KOPT-K1 (cell line): ENCODE results near the gene KCND2.
"Not testable (repeated sequence)": the region's sequence is repeated elsewhere in the genome, so short reads cannot be mapped to it uniquely, and the experiment has no call there.

Experiments used
- H3K27ac ChIP-seq: fragments of 200-600 bp; sonication (generic); 2 replicates; pipeline ENCODE4 v1.5.1; 2016; ENCODE audit warnings: antibody characterized with exemption, mild to moderate bottlenecking, low read depth, low read length; ENCODE audit not compliant: poor library complexity, severe bottlenecking
- H3K36me3 ChIP-seq: fragments of 200-600 bp; sonication (generic); 2 replicates; pipeline ENCODE4 v1.5.1; 2017; ENCODE audit warnings: antibody characterized with exemption, mild to moderate bottlenecking, low read length, moderate library complexity; ENCODE audit not compliant: insufficient read depth
- H3K9me3 ChIP-seq: fragments of 200-600 bp; sonication (generic); 2 replicates; pipeline ENCODE4 v1.5.1; 2017; ENCODE audit warnings: antibody characterized with exemption, low read length, mild to moderate bottlenecking; ENCODE audit not compliant: insufficient read depth, poor library complexity, severe bottlenecking

Gene KCND2

GRCh38 chr7:120538335-120538734, 265.4 kb downstream of the KCND2 start:
- H3K36me3 ChIP-seq: no peaks in the 10 kb centered on the region
- H3K9me3 ChIP-seq: no peaks in the 10 kb centered on the region
- H3K27ac ChIP-seq: no peak overlapping the region

GRCh38 chr7:120539321-120539720, 266.3 kb downstream of the KCND2 start:
- Histone ChIP-seq H3K9me3 (no peaks in the 10 kb centered on the region), H3K27ac (no peak overlapping the region), H3K36me3 (no peaks in the 10 kb centered on the region)

GRCh38 chr7:120547605-120548004, 274.6 kb downstream of the KCND2 start:
- Histone ChIP-seq H3K36me3 (no peaks in the 10 kb centered on the region), H3K9me3 (no peaks in the 10 kb centered on the region), H3K27ac (no peak overlapping the region)

GRCh38 chr7:120550494-120551048, 277.6 kb downstream of the KCND2 start:
- Histone ChIP-seq H3K27ac (no peak overlapping the region), H3K9me3 (no peaks in the 10 kb centered on the region), H3K36me3 (no peaks in the 10 kb centered on the region)

- Histone ChIP-seq H3K27ac (no peak overlapping the region), H3K36me3 (no peaks in the 10 kb centered on the region), H3K9me3 (no peaks in the 10 kb centered on the region)
Measured at GRCh38 chr7:120553491-120553890, 280.5 kb downstream of the KCND2 start.

- H3K27ac ChIP-seq: no peak overlapping the region
- H3K36me3 ChIP-seq: no peaks in the 10 kb centered on the region
- no peaks in the 10 kb centered on the region for H3K9me3 ChIP-seq
Measured at GRCh38 chr7:120554960-120555571, 282.1 kb downstream of the KCND2 start.

GRCh38 chr7:120564145-120564544, 291.2 kb downstream of the KCND2 start:
- Histone ChIP-seq H3K36me3 (no peaks in the 10 kb centered on the region), H3K9me3 (no peaks in the 10 kb centered on the region), H3K27ac (no peak overlapping the region)

GRCh38 chr7:120567204-120567603, 294.2 kb downstream of the KCND2 start:
- Histone ChIP-seq H3K27ac (no peak overlapping the region), H3K9me3 (no peaks in the 10 kb centered on the region), H3K36me3 (no peaks in the 10 kb centered on the region)

GRCh38 chr7:120578657-120579056, 305.7 kb downstream of the KCND2 start:
- not testable (repeated sequence) for H3K9me3 ChIP-seq, H3K36me3 ChIP-seq, H3K27ac ChIP-seq

- Histone ChIP-seq H3K36me3 (no peaks in the 10 kb centered on the region), H3K27ac (no peak overlapping the region), H3K9me3 (no peaks in the 10 kb centered on the region)
Measured at GRCh38 chr7:120582916-120583315, 309.9 kb downstream of the KCND2 start.

GRCh38 chr7:120583899-120584586, 311.1 kb downstream of the KCND2 start:
- Histone ChIP-seq H3K36me3 (no peaks in the 10 kb centered on the region), H3K9me3 (no peaks in the 10 kb centered on the region), H3K27ac (no peak overlapping the region)

- no peak overlapping the region for H3K27ac ChIP-seq
- no peaks in the 10 kb centered on the region for H3K9me3 ChIP-seq
- H3K36me3 ChIP-seq: no peaks in the 10 kb centered on the region
Measured at GRCh38 chr7:120586571-120586970, 313.6 kb downstream of the KCND2 start.

- H3K36me3 ChIP-seq: no peaks in the 10 kb centered on the region
Measured at GRCh38 chr7:120587243-120587642, 314.3 kb downstream of the KCND2 start.

GRCh38 chr7:120588416-120588815, 315.4 kb downstream of the KCND2 start:
- H3K27ac ChIP-seq: no peak overlapping the region
- no peaks in the 10 kb centered on the region for H3K9me3 ChIP-seq
- no peaks in the 10 kb centered on the region for H3K36me3 ChIP-seq

More at GRCh38 chr7:120587243-120587642, 314.3 kb downstream of the KCND2 start:
- Histone ChIP-seq H3K9me3 (no peaks in the 10 kb centered on the region), H3K27ac (no peak overlapping the region)

GRCh38 chr7:120588862-120589261, 315.9 kb downstream of the KCND2 start:
- Histone ChIP-seq H3K36me3 (no peaks in the 10 kb centered on the region), H3K9me3 (no peaks in the 10 kb centered on the region), H3K27ac (no peak overlapping the region)

GRCh38 chr7:120600607-120601006, 327.6 kb downstream of the KCND2 start:
- no peaks in the 10 kb centered on the region for H3K36me3 ChIP-seq
- H3K9me3 ChIP-seq: no peaks in the 10 kb centered on the region
- H3K27ac ChIP-seq: no peak overlapping the region
